Measurements from ENCODE around the gene GABRA4.

DNA sequence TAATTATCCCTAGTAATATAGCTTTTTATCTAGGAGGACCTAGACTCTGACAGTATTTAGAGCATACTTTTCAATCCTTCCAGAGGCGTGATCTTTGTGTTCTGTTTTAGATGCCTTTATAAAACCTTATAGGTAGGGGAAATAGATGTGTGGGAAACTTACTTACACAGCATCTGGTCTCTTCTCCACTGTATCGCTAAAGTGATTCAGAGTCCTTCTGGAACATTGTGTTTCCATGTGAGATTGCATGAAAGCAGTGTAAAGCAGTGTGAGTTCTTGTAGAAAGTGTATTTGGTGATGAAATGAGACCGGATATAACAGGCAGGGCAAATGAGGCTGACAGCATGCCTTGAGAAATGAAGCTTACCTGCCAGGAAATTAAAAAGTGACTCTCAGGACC, 47.4 kb upstream of the GABRA4 start:
- TF ChIP-seq POLR2A (IDR thresholded peaks at IDR 0.05): no peak
- TF ChIP-seq, protein P1, sequence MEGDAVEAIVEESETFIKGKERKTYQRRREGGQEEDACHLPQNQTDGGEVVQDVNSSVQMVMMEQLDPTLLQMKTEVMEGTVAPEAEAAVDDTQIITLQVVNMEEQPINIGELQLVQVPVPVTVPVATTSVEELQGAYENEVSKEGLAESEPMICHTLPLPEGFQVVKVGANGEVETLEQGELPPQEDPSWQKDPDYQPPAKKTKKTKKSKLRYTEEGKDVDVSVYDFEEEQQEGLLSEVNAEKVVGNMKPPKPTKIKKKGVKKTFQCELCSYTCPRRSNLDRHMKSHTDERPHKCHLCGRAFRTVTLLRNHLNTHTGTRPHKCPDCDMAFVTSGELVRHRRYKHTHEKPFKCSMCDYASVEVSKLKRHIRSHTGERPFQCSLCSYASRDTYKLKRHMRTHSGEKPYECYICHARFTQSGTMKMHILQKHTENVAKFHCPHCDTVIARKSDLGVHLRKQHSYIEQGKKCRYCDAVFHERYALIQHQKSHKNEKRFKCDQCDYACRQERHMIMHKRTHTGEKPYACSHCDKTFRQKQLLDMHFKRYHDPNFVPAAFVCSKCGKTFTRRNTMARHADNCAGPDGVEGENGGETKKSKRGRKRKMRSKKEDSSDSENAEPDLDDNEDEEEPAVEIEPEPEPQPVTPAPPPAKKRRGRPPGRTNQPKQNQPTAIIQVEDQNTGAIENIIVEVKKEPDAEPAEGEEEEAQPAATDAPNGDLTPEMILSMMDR (IDR thresholded peaks at IDR 0.05): no peak
